Fibroblast of lung (primary cell): ENCODE data around the gene AKAP9. TPM values are rescaled to one million over a fixed set of nuclear protein-coding genes. Genes with fewer than 3 reads are reported as not detected.

ENCODE experiments used
- DNase-seq, 2 donors: peaks; one replicate each; pipeline versions ENCODE4 v3.0.0 to v3.0.0-alpha.2; 2010; ENCODE audit warnings: low read depth in 2 of 2
- H2AFZ ChIP-seq: 2 replicates; pipeline ENCODE4 v1.5.1; 2012; ENCODE audit warnings: low read length, control low read depth, inconsistent platforms
- H3K27ac ChIP-seq: 2 replicates; pipeline ENCODE4 v1.5.1; 2011; ENCODE audit warnings: low read length, control low read depth; ENCODE audit not compliant: insufficient read depth
- H3K27me3 ChIP-seq: 2 replicates; pipeline ENCODE4 v1.5.1; 2011; ENCODE audit warnings: mild to moderate bottlenecking, low read length; ENCODE audit not compliant: control insufficient read depth, insufficient read depth
- H3K36me3 ChIP-seq: 2 replicates; pipeline ENCODE4 v1.5.1; 2011; ENCODE audit warnings: low read length; ENCODE audit not compliant: control insufficient read depth, insufficient read depth
- H3K4me1 ChIP-seq: 2 replicates; pipeline ENCODE4 v1.5.1; 2011; ENCODE audit warnings: low read length; ENCODE audit not compliant: control insufficient read depth, insufficient read depth; ENCODE audit errors: extremely low read depth
- H3K4me2 ChIP-seq: 2 replicates; pipeline ENCODE4 v1.5.1; 2011; ENCODE audit warnings: low read length, control low read depth; ENCODE audit not compliant: insufficient read depth; ENCODE audit errors: extremely low read depth
- H3K4me3 ChIP-seq, 4 experiments: fragments of 200-600 bp in 1 of 4; sonication (generic) in 1 of 4; replicated peaks in 1 of 4; 2 replicates each; pipeline ENCODE4 v1.5.1; 2011 to 2016; ENCODE audit warnings: low read length in 4 of 4, low read depth in 3 of 4, mild to moderate bottlenecking in 3 of 4, control low read depth in 2 of 4, inconsistent platforms in 1 of 4, mixed read lengths in 1 of 4; ENCODE audit not compliant: insufficient read depth in 1 of 4; ENCODE audit errors: control extremely low read depth in 1 of 4
- H3K79me2 ChIP-seq: 2 replicates; pipeline ENCODE4 v1.5.1; 2012; ENCODE audit warnings: mild to moderate bottlenecking, low read length, inconsistent platforms; ENCODE audit not compliant: control insufficient read depth, insufficient read depth
- H3K9ac ChIP-seq: 2 replicates; pipeline ENCODE4 v1.5.1; 2011; ENCODE audit warnings: mild to moderate bottlenecking, low read length, control low read depth; ENCODE audit not compliant: insufficient read depth
- H3K9me3 ChIP-seq: 2 replicates; pipeline ENCODE4 v1.5.1; 2012; ENCODE audit warnings: low read depth, low read length; ENCODE audit not compliant: control insufficient read depth, insufficient read depth
- H4K20me1 ChIP-seq: 2 replicates; pipeline ENCODE4 v1.5.1; 2011; ENCODE audit warnings: low read length; ENCODE audit not compliant: control insufficient read depth, insufficient read depth; ENCODE audit errors: extremely low read depth
- EZH2 ChIP-seq: IDR thresholded peaks from 2 replicates; pipeline ENCODE4 v1.5.1; 2012; ENCODE audit warnings: low read length, control low read depth, mild to moderate bottlenecking; ENCODE audit errors: missing control alignments
- polyA plus RNA-seq, 2 donors: library from polyadenylated mRNA; depleted of rRNA in 1 of 2; stranded (reverse) in 1 of 2; unstranded in 1 of 2; fragments of >200 nt; gene quantifications; 2 replicates each; pipeline ENCODE4 v1.2.1, GENCODE V29; 2011 to 2012; ENCODE audit warnings: missing spikeins in 1 of 2
- total RNA-seq: library from RNA; depleted of rRNA; stranded (reverse); fragments of >200 nt; gene quantifications from 2 replicates; pipeline ENCODE4 v1.2.1, GENCODE V29; 2014
- TF ChIP-seq, protein P1 (sequence below), 2 donors: IDR thresholded peaks in 1 of 2; conservative IDR thresholded peaks in 1 of 2; 1 replicate in 1 of 2; 2 replicates in 1 of 2; pipeline ENCODE4 v1.5.1; 2011 to 2012; ENCODE audit warnings: low read length in 2 of 2, control low read depth in 1 of 2, inconsistent platforms in 1 of 2, low read depth in 1 of 2, mild to moderate bottlenecking in 1 of 2

AKAP9 gene
- total and polyA plus RNA-seq, 2 donors (not counting 1 experiment from before 2014, with no cell fraction given): 16.6 to 46.6 TPM

DNA sequence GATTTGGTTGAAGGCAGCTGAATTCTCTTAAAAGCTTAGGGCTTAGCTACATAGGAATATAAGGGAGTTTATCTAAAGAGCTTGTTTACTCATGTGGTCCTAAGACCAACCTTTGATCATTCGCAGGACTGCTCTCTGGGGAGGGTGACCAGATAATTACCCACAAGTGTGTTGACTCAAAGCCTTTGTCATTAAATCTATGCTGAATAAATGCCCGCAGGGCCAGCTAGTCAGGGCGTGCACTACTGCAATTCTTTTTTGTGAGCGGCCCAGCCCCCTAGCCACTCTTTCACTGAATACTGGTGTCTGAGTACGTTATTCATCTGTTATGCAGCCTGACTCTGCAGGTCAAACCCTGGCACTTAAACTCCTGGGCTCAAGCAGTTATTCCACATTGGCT, 69.6 kb downstream of the AKAP9 start:
- no peak overlapping the region for H2AFZ ChIP-seq
- H3K4me2 ChIP-seq: no peak overlapping the region
- H3K27ac ChIP-seq: no peak overlapping the region
- no peaks in the 10 kb centered on the region for H3K9me3 ChIP-seq
- no peaks in the 10 kb centered on the region for H3K4me1 ChIP-seq
- no peaks in the 10 kb centered on the region for H4K20me1 ChIP-seq
- H3K36me3 ChIP-seq: no peaks in the 10 kb centered on the region
- H3K79me2 ChIP-seq: no peaks in the 10 kb centered on the region
- H3K4me3 ChIP-seq: no peak overlapping the region
- no peaks in the 10 kb centered on the region for H3K27me3 ChIP-seq
- DNase-seq: no peak
- H3K9ac ChIP-seq: no peak overlapping the region
- TF ChIP-seq, protein P1, sequence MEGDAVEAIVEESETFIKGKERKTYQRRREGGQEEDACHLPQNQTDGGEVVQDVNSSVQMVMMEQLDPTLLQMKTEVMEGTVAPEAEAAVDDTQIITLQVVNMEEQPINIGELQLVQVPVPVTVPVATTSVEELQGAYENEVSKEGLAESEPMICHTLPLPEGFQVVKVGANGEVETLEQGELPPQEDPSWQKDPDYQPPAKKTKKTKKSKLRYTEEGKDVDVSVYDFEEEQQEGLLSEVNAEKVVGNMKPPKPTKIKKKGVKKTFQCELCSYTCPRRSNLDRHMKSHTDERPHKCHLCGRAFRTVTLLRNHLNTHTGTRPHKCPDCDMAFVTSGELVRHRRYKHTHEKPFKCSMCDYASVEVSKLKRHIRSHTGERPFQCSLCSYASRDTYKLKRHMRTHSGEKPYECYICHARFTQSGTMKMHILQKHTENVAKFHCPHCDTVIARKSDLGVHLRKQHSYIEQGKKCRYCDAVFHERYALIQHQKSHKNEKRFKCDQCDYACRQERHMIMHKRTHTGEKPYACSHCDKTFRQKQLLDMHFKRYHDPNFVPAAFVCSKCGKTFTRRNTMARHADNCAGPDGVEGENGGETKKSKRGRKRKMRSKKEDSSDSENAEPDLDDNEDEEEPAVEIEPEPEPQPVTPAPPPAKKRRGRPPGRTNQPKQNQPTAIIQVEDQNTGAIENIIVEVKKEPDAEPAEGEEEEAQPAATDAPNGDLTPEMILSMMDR (conservative IDR thresholded peaks at IDR 0.05 in 1 of 2, IDR thresholded peaks at IDR 0.05 in 1 of 2; ENCODE audit: low read depth in 1 of 2, low read length in 2 of 2): no peak
- TF ChIP-seq EZH2: no peak

DNA sequence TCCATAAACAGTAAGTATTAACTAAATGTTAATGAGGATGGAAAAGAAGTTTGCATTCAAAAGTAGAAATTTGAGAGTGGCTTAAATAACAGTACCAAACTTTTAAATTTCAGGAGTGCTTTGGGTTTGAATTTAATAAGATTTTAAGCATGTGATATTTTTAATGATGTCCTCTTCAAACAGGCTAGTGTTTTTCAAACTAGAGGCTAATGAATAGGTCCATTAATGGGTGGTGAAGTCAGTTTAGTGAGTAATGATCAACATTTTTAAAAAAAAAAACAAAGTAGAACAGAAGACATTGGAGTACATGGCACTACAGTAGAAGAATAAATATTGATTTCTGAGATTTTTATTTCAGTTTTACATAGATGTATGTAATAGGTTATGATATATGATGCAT, 72.9 kb downstream of the AKAP9 start:
- DNase-seq: no peak
- H3K27me3 ChIP-seq: no peaks in the 10 kb centered on the region
- no peaks in the 10 kb centered on the region for H3K79me2 ChIP-seq
- H3K36me3 ChIP-seq: no peaks in the 10 kb centered on the region
- H3K27ac ChIP-seq: no peak overlapping the region
- no peaks in the 10 kb centered on the region for H4K20me1 ChIP-seq
- no peak overlapping the region for H2AFZ ChIP-seq
- TF ChIP-seq EZH2: no peak
- TF ChIP-seq, protein P1 (conservative IDR thresholded peaks at IDR 0.05 in 1 of 2, IDR thresholded peaks at IDR 0.05 in 1 of 2; ENCODE audit: low read depth in 1 of 2, low read length in 2 of 2): no peak
- no peaks in the 10 kb centered on the region for H3K4me1 ChIP-seq
- H3K9me3 ChIP-seq: no peaks in the 10 kb centered on the region
- no peak overlapping the region for H3K4me3 ChIP-seq
- H3K9ac ChIP-seq: no peak overlapping the region
- no peak overlapping the region for H3K4me2 ChIP-seq

DNA sequence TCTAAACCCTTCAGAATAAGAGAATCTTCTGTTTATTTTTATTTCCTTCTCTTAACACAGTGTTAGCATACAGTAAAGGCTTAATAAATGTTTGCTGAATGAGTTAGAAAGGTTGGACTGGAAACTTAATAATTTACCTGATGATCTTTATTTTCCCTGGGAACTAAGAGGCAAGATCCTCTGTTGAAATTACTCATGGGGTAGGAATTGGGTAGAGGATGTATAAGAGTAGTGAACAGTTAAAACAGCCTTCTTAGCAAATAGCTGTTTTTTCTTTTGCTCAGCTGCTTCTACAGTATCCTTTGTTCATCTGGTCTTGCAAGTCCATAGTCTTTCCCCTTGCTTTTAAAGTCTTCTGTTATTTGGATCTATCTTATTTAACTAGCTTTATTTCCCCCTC, 80.0 kb downstream of the AKAP9 start:
- no peaks in the 10 kb centered on the region for H3K36me3 ChIP-seq
- no peaks in the 10 kb centered on the region for H3K9me3 ChIP-seq
- H3K79me2 ChIP-seq: no peaks in the 10 kb centered on the region
- TF ChIP-seq EZH2: no peak
- TF ChIP-seq, protein P1 (conservative IDR thresholded peaks at IDR 0.05 in 1 of 2, IDR thresholded peaks at IDR 0.05 in 1 of 2; ENCODE audit: low read depth in 1 of 2, low read length in 2 of 2): no peak
- H3K4me1 ChIP-seq: peaks cover 4% of the 10 kb centered on the region
- H3K27me3 ChIP-seq: no peaks in the 10 kb centered on the region
- H3K4me2 ChIP-seq: no peak overlapping the region
- H3K4me3 ChIP-seq: no peak overlapping the region
- no peaks in the 10 kb centered on the region for H4K20me1 ChIP-seq
- no peak overlapping the region for H3K9ac ChIP-seq
- H3K27ac ChIP-seq: no peak overlapping the region
- peak in 1 of 2 donors; percentile 41 for DNase-seq
- no peak overlapping the region for H2AFZ ChIP-seq
